Activated T-cell treated with anti-CD3 and anti-CD28 coated beads for 48 hours (primary cell): ENCODE measurements around the gene PDGFRA.
"Not testable (repeated sequence)": the region's sequence is repeated elsewhere in the genome, so short reads cannot be mapped to it uniquely, and the experiment has no call there.

Experiments used
- DNase-seq: peaks from one replicate; pipeline ENCODE4 v3.0.0-alpha.2; 2020; ENCODE audit warnings: low read depth

The PDGFRA gene

DNA sequence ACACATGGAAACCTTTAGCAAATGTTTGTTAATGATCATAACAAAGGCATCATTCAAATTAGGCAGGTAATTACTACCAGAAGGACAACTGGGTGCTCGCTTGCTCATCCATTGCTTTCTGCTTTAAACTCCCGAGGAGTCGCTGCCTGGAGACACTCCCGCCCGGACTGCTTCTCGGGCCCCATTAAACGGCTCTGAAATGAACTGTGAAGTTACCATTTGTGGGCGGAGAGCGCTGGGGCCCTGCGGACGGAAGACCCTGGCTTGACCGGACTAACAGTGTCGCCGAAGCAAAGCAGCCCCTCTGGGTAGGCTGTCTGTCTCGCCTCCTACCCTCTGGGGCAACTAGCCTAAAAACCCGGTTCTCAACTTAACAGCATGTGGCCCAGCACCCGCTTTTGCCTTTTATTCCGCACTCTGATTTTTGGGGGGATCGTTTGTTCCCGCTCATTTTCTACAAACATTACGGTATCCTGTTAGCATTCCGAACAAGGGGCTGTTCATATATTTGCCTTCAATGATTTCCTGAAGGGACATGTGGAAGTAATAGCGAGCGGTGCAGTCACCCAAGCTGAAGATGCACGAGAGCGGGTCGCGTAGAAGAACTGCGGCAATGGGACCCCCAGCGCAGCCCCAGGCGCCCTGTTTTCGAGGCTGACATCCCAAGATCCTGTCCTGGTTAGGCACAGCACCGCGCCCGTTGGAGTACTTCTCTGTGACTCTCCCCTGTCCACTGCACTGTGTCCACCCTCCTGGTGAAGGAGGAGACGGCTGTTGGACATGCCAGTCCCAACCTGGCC lies 1.6 kb upstream of the PDGFRA start:
- no peak for DNase-seq

DNA sequence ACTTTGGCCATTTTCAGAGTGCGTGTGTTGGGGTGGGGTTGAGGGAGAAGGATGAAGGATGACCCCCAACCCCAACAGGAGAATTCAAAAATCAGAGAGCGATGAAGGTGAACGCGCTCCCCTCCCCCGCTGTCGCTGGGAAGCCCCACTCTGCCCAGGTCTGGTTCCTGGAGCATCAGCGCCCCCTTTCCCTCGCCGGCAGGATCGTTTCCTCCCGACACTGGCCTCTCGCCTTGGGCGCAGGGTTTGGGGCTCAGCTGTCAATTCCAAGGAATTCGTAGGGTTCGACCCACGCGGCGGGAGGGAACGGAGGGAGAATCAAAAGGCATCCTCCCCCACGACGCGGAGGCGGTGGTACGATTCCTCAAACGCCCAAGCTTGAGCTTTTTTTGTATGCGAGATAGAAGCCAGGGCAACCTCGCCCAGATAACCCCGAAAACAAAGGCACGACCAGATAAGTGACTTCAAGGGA lies 1.0 kb upstream of the PDGFRA start:
- peak; percentile 51 for DNase-seq

DNA sequence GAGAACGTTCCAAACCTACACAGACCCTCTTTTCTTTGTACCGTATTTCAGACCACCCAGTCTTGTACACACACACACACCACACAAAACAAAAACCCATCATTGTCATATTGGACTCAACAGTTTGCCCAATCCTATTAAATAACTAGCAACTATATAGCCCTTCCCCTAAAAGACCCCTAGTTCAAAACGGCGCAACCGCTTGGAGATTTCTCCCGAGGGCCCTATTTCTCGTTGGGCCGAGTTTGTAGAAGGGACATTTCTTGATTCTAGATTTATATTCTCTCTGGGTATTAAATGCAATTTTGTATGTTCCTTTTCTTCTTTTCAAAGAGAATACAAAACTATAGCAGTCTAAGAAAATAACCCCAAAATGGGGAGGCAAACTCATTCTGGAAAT lies 547 bp upstream of the PDGFRA start:
- no peak for DNase-seq

DNA sequence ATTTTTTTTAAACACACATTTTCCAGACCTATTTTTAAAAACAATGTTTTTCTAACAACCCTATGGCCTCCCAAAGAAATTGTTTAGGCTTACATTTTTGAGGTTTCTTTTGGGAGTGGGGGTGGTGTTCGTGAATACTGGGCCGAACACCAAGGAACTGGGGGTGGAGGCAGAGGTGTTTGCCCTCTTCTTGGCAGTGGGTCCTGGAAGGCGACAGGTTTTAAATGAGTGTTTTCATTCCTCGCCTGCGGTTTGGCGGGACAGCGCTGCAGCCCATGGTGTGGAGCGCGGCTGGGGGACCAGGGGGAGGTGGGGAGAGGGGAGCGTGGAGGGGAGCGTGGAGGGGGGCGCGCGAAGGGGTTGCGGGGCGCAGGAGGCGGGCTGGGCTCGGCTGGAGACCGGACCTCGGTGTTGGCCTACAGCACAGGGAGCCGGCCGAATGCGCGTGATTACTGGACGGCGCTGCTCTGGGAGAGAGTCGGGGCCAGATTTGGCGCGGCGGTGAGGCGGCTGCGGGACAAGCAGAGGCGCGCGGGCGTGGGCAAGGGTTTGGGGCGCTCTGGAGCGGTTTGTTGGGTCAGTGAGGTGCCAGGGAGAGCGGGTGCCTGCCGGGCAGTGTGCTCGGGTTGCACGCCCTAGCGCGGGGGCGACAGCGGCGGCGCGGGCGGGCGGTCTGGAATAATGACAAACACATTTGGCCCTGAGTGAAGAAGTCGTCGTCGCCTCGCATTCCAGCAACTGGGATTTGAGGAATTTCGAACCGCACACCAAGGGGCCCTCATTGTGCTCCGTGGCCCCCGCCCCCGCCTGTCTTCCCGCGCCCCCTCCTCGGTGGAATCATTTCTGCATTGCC lies 764 bp downstream of the PDGFRA start:
- DNase-seq, result no peak

DNA sequence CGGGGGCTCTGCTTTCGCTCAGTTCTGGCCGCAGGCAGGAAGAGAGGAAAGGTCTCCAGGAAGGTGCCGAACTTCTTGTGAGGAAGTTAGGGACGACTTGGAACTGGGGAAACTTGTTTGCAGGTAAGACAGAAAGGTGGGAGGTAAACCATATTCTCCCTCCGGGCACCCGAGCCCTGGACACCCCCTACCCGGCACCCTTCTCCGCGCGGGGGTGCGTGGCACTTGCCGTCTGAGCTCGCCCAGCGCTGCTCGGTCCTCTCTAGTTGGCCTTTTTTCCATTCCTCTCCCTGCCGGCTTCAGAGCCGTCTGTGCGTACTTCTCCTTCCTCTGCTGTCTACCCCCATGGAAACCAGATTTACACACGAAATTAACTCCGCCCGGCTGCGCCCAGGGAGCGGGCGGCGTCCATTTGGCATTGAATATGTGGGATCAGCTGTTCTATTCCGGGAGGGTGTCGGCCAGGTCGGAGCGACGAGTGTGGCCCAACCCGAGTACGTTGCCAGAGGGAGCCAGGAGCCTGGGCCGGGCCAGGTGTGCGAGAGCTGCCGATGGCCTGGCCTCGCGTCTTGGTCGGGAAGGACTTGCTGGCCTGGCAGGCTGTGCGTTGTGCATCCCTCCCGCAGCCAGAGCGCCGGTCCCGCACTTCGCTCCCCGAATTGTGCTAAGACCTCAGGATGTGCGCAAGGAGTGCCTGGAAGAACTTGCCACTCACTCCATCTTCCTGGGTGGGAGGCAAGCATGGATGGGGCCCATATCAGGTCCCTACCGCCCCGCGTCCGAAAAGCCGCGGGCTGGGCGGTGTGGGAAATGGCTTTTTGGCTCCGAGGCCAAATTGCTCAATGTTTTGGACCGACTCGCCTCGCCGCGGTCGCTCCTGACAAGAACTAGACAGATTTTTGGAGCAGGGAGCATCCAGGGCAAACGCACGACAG lies 1.7 kb downstream of the PDGFRA start:
- DNase-seq, result no peak

DNA sequence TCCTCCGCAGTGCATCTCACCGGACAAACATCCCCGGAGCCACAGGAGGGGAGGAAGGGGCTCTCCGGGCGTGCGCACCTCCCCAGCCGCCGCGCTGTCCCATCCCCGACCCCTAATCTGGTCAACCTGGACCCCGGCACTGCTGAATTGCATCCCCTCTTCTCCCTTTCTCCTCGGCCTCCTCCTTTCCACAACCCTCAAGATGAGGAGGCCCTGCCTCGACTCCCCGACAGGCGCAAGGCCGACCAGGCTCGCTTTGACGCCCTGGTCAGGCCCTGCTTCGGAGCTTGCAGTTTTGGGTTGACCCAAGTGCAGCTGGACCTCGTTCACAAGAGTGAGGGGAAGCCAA lies 2.3 kb downstream of the PDGFRA start:
- no peak for DNase-seq

DNA sequence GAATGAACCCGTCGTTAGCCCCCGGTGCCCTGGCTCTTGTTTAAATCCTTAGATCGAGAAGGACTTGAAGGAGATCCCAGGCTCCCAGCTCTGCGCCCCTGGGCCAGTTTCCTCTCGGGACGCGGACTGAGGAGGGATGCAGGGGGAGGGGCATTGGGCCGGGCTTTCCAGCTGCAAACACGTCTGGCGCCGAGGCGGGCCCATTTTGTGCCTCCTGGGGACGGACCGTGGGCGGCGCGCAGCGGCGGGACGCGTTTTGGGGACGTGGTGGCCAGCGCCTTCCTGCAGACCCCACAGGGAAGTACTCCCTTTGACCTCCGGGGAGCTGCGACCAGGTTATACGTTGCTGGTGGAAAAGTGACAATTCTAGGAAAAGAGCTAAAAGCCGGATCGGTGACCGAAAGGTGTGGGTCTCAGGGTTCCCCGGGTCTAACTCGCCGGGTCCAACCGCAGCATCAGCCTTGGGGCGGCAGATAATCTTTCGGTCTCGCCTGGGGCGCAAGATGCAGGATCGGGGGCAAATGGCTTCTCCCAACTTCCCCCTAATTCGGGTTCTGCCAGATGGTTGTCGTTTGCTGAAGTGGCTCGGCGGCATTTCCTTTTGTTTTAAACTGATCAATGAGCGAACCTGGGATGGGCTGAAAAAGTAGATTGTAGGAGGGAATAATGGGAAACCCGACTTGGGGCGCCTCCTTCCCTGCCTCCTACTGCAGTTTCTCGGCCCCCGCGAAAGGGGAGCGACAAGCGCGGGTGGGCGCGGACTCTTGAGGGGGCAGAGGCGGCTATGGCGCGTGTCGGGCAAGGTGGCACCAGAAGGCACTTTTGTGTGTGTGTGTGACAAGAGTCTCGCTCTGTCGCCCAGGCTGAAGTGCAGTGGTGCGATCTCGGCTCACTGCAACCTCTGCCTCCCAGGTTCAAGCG lies 2.9 kb downstream of the PDGFRA start:
- no peak for DNase-seq

DNA sequence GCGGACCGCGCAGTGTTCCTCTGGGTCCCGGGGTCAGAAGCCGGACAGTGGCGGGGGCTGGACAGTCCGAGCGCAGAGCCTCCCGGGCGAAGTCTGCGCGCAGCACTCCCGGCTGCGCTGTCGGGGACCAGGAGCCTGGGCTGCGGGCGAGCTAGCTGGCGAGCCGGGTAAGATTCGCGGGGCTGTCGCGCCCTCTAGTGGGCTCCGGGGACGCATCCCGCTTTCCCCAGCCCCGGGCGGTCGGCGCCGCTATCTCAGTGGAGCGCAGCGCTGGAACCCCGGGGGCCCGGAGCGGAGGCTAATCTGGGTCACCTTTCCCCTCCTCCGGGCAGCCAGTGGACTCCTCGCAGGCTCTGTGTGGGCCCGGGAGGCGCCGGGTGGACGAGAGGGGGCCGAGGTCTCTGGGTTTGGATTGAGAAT lies 4.2 kb downstream of the PDGFRA start:
- peak; percentile 82 for DNase-seq

DNA sequence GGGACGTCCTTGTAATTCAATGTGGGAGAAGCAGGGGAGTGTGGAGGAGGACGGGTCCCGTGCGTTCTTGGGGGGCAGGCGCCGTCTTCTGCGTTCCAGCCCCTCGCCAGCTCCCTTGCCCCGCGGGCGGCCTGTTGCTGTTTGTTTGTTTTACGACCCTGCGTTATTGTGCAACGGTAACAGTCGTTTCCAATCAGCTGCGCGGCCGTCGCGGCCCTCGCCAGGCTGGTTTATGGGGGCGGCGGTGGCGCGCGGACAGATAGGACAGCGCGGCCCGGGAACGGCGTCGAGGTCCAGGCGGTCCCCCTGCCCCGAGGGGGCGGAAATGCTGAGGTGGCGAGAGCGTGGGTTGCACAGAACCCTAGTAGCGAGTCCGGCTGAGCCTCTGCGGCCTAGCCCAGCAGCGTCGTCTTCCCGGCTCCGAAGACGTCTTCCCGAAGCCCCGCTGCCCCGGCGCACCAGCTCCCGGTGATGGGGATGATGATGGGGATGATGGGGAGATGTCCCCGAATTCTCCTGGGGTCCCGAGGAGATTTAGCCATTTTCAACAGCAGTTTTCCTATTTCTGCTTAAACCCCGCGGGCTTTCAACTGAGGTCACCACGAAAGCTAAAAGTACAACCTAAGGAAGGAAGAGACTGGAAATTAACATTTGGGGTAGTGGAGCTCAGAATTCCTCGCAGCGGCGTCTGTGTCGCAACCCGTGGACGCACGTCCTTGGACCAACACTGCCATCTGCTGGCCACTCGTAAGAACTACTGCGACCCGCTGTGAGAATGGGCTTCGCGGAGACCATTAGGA lies 4.8 kb downstream of the PDGFRA start:
- peak; percentile 56 for DNase-seq

DNA sequence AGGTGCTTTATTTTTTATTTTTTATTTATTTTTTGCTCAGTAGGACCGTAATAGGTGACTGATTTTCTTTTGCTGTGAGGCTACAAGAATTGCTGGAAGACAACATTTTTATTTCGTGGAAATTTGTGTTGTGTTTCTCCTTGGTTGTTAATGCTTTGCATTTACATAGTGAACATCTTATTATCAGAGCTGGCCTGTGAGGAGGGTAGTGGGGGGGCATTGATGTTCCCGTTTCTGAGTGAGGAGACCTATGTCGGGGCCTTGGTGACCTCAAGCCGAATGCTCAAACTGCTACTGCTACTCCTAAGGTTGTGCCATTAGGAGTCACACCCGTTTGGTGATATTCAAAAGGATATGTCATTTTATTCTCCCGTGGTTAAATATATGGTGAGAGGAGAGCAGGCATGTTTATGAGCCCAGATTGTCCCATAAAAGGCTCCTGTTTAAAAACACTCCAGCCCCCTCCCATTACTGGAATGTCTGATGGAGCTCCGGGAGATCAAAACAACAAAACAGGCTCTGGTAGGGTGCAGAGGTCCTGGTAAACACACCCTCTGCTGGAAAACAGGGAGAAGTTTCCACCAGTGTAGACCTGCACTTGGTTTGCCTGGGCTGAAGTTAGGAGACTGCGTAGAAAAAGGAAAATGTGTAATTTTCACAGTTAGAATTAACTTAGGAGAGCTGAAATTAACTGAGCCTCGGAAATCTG lies 5.6 kb downstream of the PDGFRA start:
- DNase-seq, result no peak

DNA sequence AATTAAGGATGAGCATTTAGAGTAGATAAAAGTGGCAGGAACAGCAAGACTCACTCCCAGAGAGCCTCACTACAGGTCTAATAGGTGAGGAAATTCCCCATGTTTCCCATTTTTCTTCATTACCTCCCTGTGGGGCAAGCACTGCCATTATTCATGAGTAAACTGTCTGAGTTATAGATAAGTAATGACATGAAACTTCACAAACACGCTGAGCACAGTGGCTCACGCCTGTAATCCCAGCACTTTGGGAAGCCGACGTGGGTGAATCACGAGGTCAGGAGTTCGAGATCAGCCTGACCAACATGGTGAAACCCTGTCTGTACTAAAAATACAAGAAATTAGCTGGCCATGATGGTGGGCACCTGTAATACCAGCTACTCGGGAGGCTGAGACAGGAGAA lies 7.2 kb downstream of the PDGFRA start:
- DNase-seq, result not testable (repeated sequence)

DNA sequence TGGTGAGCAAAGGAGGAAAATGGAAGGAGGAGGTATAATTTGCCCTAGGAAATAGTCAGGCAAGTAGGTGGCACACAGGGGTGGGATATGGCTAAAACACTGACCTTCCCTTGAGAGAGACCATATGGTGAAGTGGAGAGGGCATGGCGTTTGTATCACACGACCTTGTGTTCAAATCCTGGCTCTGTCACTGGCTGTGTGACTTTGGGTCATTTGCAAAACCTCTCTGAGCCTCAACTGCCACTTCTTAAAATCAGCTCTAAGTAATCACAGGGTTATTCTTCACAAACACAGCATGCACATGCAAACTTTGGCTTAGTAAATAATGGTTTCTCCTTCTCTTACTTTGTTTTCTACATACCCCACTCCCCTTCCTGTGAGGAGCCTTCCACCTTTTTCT lies 8.7 kb downstream of the PDGFRA start:
- DNase-seq, result no peak

DNA sequence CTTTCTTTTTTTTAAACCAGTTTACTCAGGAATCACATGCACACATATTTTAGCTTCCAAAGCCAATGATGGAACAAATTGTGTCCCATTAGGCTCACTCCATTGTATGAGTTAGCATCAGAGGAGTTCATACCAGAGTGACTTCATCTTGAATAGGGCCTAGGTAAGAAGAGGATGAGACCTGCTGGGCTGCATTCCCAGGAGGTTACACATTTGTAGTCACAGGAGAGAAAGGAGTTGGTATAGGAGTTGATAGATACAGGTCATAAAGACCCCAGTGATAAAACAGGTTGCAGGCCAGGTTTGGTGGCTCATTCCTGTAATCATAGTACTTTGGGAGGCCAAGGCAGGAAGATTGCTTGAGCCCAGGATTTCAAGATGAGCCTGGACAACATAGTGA lies 9.3 kb downstream of the PDGFRA start:
- no peak for DNase-seq

DNA sequence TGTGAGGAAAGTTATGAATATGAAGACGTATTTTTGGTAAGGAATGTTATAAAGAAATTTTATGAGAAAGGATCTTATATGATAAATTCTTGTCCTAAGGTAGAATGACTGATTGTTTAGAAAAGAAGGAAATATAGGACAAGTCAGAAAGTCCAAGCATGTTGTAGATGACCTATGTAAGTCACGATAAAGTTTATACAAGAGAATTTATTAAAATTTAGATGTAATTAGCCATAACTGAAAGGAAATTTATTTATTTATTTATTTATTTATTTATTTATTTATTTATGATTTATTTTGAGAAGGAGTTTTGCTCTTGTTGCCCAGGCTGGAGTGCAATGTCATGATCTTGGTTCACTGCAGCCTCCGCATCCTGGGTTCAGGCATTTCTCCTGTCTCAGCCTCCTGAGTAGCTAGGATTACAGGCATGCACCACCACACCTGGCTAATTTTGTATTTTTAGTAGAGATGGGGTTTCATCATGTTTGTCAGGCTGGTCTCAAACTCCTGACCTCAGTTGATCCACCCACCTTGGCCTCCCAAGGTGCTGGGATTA lies 12.3 kb downstream of the PDGFRA start:
- not testable (repeated sequence) for DNase-seq

DNA sequence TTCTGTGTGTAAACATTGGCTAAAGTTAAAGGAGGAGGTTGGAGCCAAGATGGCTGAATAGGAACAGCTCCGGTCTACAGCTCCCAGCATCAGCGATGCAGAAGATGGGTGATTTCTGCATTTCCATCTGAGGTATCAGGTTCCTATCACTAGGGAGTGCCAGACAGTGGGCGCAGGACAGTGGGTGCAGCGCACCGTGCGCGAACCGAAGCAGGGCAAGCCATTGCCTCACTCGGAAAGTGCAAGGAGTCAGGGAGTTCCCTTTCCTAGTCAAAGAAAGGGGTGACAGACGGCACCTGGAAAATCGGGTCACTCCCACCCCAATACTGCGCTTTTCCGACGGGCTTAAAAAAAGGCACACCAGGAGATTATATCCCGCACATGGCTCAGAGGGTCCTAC lies 14.4 kb downstream of the PDGFRA start:
- DNase-seq, result not testable (repeated sequence)

DNA sequence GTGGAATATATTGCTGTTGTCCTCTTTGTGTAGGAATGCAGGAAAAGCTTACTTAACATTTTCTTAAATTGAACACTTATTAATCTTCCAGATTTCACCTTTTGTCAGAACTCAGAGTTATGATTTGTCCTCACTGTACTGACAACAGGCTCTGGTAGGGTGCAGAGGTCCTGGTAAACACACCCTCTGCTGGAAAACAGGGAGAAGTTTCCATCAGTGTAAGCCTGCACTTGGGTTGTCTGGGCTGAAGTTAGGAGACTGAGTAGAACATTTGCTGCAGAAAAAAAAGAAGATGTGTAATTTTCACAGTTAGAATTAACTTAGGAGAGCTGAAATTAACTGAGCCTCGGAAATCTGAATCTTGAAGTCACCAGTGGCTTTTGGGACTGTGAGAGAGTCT lies 23.2 kb downstream of the PDGFRA start:
- not testable (repeated sequence) for DNase-seq

DNA sequence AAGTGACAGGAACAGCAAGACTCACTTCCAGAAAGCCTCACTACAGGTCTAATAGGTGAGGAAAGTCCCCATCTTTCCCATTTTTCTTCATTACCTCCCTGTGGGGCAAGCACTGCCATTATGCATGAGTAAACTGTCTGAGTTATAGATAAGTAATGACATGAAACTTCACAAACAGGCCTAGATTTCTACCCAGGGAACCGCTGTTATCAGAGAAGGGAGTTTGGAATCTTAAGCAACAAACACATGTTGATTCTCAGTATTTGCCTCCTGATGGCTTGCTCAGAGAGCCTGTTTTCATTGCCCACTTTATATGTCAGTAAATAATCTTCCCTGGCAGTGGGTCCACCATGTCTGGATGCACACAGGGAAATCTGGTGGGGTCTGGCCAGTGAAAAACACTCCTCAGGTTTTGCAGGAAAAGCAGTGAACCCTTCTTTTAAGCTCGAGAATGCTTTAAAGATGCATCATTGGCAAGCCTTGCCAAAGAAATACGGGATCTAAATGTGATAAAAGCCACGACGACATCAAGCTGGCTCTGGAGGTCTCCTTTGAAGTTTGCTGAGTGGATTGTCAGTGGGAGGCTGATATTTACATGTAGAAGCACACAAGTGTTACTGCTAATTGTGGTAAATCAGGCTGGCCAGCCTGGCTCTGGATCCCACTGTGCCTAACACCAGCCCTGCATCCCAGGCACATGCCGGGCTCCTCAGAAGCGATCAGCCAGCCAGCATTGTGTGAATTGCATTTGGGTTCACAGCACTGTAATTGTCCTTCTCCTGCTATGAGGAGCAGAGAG lies 25.2 kb downstream of the PDGFRA start:
- no peak for DNase-seq

DNA sequence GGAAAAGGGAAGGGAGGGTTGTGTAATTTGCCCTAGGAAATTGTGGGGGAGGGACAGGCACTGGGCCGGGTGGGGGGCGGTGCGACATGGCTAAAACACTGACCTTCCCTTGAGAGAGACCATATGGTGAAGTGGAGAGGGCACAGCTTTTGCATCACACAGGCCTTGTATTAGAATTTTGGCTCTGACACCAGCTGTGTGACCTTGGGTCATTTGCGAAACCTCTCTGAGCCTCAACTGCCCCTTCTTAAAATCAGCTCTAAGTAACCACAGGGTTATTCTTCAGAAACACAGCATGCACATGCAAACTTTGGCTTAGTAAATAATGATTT lies 25.8 kb downstream of the PDGFRA start:
- DNase-seq, result no peak

DNA sequence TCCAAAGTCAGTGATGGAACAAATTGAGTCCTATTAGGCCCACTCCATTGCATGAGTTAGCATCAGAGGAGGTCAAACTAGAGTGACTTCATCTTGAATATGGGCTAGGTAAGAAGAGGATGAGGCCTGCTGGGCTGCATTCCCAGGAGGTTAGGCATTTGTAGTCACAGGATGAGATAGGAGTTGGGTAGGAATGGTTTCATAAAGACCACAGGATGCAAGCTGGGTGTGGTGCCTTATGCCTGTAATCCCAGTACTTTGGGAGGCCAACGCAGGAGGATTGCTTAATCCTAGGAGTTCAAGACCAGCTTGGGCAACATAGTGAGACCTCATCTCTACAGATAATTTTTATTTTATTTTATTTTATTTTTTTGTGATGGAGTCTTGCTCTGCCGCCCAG lies 26.8 kb downstream of the PDGFRA start:
- DNase-seq, result no peak
